Measurements from ENCODE around the gene DCC.

DNA sequence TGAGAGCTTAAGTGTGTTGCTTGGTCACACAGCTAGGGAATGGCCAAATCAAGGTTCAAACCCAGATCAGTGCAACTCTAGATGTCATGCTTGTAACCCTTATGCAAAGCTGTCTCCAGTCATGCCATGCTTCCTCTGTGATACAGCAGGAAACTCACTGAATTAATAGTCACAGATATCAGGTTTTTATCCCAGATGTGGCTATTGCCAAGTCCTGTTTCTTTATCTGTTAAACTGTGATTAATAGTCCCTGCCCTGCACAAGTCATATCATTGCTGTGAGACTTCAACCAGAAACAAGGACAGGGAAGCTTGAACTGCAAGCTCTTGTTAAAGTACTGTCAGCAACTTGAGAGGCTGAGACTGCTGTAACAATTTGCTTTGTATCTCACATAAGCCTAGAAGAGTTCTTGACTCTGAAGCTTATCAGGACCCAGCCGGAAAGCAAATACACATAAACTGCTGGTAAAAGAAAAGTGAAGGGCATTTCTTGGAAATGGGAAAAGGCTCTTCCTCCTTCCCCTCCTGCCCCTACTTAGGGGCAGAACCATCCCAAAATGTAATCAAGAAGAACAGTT is 609.0 kb downstream of the DCC start:
- TF ChIP-seq CTCF (conservative IDR thresholded peaks at IDR 0.05) = no peak
- no peak for TF ChIP-seq ZFX (IDR thresholded peaks at IDR 0.05)

Measured in C4-2B (cell line).